ENCODE data around the gene LHFPL2.

Gene LHFPL2

GRCh38 chr5:78547731-78548615 lies 100.6 kb downstream of the LHFPL2 start:
- Histone ChIP-seq H3K27ac (ENCODE audit: low read depth, low read length) (no peak overlapping the region), H3K4me1 (ENCODE audit: control insufficient read depth, low read length) (no peaks in the 10 kb centered on the region), H3F3A (ENCODE audit: control insufficient read depth, insufficient read depth) (no peaks in the 10 kb centered on the region), H3K9me2 (replicated peaks; ENCODE audit: control insufficient read depth, low read length) (no peaks in the 10 kb centered on the region), H3K27me3 (ENCODE audit: control insufficient read depth, low read length) (no peaks in the 10 kb centered on the region), H4K20me1 (ENCODE audit: control insufficient read depth, insufficient read depth, low read depth, low read length) (no peaks in the 10 kb centered on the region), H3K9me3 (ENCODE audit: control insufficient read depth, insufficient read depth, low read length) (no peaks in the 10 kb centered on the region), H3K36me3 (ENCODE audit: control insufficient read depth, low read length) (no peaks in the 10 kb centered on the region), H3K79me2 (ENCODE audit: control insufficient read depth, low read length) (no peaks in the 10 kb centered on the region), H3K4me2 (ENCODE audit: low read length) (no peak overlapping the region), H3K4me3 (ENCODE audit: low read length) (no peak overlapping the region)
- TF ChIP-seq EZH2phosphoT487 (IDR thresholded peaks at IDR 0.05; ENCODE audit: borderline replicate concordance, low read length) = no peak
- TF ChIP-seq, protein P1, sequence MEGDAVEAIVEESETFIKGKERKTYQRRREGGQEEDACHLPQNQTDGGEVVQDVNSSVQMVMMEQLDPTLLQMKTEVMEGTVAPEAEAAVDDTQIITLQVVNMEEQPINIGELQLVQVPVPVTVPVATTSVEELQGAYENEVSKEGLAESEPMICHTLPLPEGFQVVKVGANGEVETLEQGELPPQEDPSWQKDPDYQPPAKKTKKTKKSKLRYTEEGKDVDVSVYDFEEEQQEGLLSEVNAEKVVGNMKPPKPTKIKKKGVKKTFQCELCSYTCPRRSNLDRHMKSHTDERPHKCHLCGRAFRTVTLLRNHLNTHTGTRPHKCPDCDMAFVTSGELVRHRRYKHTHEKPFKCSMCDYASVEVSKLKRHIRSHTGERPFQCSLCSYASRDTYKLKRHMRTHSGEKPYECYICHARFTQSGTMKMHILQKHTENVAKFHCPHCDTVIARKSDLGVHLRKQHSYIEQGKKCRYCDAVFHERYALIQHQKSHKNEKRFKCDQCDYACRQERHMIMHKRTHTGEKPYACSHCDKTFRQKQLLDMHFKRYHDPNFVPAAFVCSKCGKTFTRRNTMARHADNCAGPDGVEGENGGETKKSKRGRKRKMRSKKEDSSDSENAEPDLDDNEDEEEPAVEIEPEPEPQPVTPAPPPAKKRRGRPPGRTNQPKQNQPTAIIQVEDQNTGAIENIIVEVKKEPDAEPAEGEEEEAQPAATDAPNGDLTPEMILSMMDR (IDR thresholded peaks at IDR 0.05; ENCODE audit: low read depth, low read length, poor library complexity, severe bottlenecking) = no peak

- TF ChIP-seq, protein P1 (IDR thresholded peaks at IDR 0.05; ENCODE audit: low read depth, low read length, poor library complexity, severe bottlenecking) = no peak
- TF ChIP-seq EZH2phosphoT487 (IDR thresholded peaks at IDR 0.05; ENCODE audit: borderline replicate concordance, low read length) = no peak
- no peaks in the 10 kb centered on the region for H3K9me3 ChIP-seq (ENCODE audit: control insufficient read depth, insufficient read depth, low read length)
- H3K36me3 ChIP-seq (ENCODE audit: control insufficient read depth, low read length) = no peaks in the 10 kb centered on the region
- no peak overlapping the region for H3K4me3 ChIP-seq (ENCODE audit: low read length)
- H3K27ac ChIP-seq (ENCODE audit: low read depth, low read length) = no peak overlapping the region
- no peaks in the 10 kb centered on the region for H3K4me1 ChIP-seq (ENCODE audit: control insufficient read depth, low read length)
- H3K9me2 ChIP-seq (replicated peaks; ENCODE audit: control insufficient read depth, low read length) = no peaks in the 10 kb centered on the region
- H3F3A ChIP-seq (ENCODE audit: control insufficient read depth, insufficient read depth) = no peaks in the 10 kb centered on the region
- H3K4me2 ChIP-seq (ENCODE audit: low read length) = no peak overlapping the region
- H4K20me1 ChIP-seq (ENCODE audit: control insufficient read depth, insufficient read depth, low read depth, low read length) = no peaks in the 10 kb centered on the region
- no peaks in the 10 kb centered on the region for H3K79me2 ChIP-seq (ENCODE audit: control insufficient read depth, low read length)
- no peaks in the 10 kb centered on the region for H3K27me3 ChIP-seq (ENCODE audit: control insufficient read depth, low read length)
These were observed 101.4 kb downstream of the LHFPL2 start for GRCh38 chr5:78547183-78547582.

- no peaks in the 10 kb centered on the region for H3K27me3 ChIP-seq (ENCODE audit: control insufficient read depth, low read length)
- no peak for TF ChIP-seq EZH2phosphoT487 (IDR thresholded peaks at IDR 0.05; ENCODE audit: borderline replicate concordance, low read length)
- TF ChIP-seq, protein P1 (IDR thresholded peaks at IDR 0.05; ENCODE audit: low read depth, low read length, poor library complexity, severe bottlenecking) = no peak
- no peaks in the 10 kb centered on the region for H4K20me1 ChIP-seq (ENCODE audit: control insufficient read depth, insufficient read depth, low read depth, low read length)
- no peaks in the 10 kb centered on the region for H3F3A ChIP-seq (ENCODE audit: control insufficient read depth, insufficient read depth)
- no peaks in the 10 kb centered on the region for H3K79me2 ChIP-seq (ENCODE audit: control insufficient read depth, low read length)
- H3K27ac ChIP-seq (ENCODE audit: low read depth, low read length) = no peak overlapping the region
- no peak overlapping the region for H3K4me2 ChIP-seq (ENCODE audit: low read length)
- H3K9me2 ChIP-seq (replicated peaks; ENCODE audit: control insufficient read depth, low read length) = no peaks in the 10 kb centered on the region
- H3K36me3 ChIP-seq (ENCODE audit: control insufficient read depth, low read length) = no peaks in the 10 kb centered on the region
- no peak overlapping the region for H3K4me3 ChIP-seq (ENCODE audit: low read length)
- no peaks in the 10 kb centered on the region for H3K9me3 ChIP-seq (ENCODE audit: control insufficient read depth, insufficient read depth, low read length)
- H3K4me1 ChIP-seq (ENCODE audit: control insufficient read depth, low read length) = no peaks in the 10 kb centered on the region
These were observed 102.1 kb downstream of the LHFPL2 start for GRCh38 chr5:78546276-78546996.
